Activated T-cell treated with anti-CD3 and anti-CD28 coated beads, Interleukin-2, amount 50 U/mL, for 72 hours (primary cell): ENCODE measurements around the gene STAM2. TPM values are rescaled to one million over a fixed set of nuclear protein-coding genes. Genes with fewer than 3 reads are reported as not detected.
"Not testable (repeated sequence)": the region's sequence is repeated elsewhere in the genome, so short reads cannot be mapped to it uniquely, and the experiment has no call there.

ENCODE experiments used
- ATAC-seq, 2 donors: fragments of 150-1000 bp; cut with Tn5 transposase; replicated peaks in 1 of 2; 2 replicates each; pipeline ENCODE4 v1.10.0; 2021; ENCODE audit warnings: moderate library complexity in 2 of 2, mild to moderate bottlenecking in 1 of 2
- DNase-seq, 2 donors: peaks; one replicate each; pipeline ENCODE4 v3.0.0; 2021 to 2022; ENCODE audit warnings: mixed read lengths in 1 of 2
- H3K27ac Mint-ChIP-seq: one replicate; pipeline ENCODE4 v1.8.0; 2022; ENCODE audit warnings: mild to moderate bottlenecking, moderate library complexity, mixed read lengths
- H3K27me3 Mint-ChIP-seq: one replicate; pipeline ENCODE4 v1.8.0; 2022; ENCODE audit warnings: low read depth, mixed read lengths
- H3K36me3 Mint-ChIP-seq, 2 donors: one replicate each; pipeline ENCODE4 v1.8.0; 2022; ENCODE audit warnings: mixed read lengths in 2 of 2, mild to moderate bottlenecking in 1 of 2; ENCODE audit not compliant: insufficient read depth in 2 of 2
- H3K4me1 Mint-ChIP-seq: one replicate; pipeline ENCODE4 v1.8.0; 2022; ENCODE audit warnings: low read depth, mixed read lengths
- H3K4me3 Mint-ChIP-seq, 2 donors: one replicate each; pipeline ENCODE4 v1.8.0; 2022; ENCODE audit warnings: mild to moderate bottlenecking in 2 of 2, mixed read lengths in 2 of 2, moderate library complexity in 2 of 2
- H3K9me3 Mint-ChIP-seq, 2 donors: one replicate each; pipeline ENCODE4 v1.8.0; 2022; ENCODE audit warnings: mixed read lengths in 2 of 2
- total RNA-seq, 2 donors: library from RNA; stranded (reverse); gene quantifications; one replicate each; pipeline ENCODE4 v1.2.3, GENCODE V29; 2022

STAM2 gene
- total RNA-seq = 10 to 100 TPM; 16.7 to 17.1 TPM

GRCh38 chr2:152175368-152176112, at the start of gene STAM2:
Gene STAM2 (minus strand): TSS chr2:152175763. CDS start chr2:152175642, 121 bp downstream.
- Mint-ChIP-seq H3K9me3 (no peaks in the 10 kb centered on the region), H3K4me3 (peak within 1 kb of the TSS; percentile 98 to 99), H3K27me3 (no peaks in the 10 kb centered on the region)

GRCh38 chr2:152223977-152224376, 48.4 kb upstream of the STAM2 start:
- Mint-ChIP-seq H3K9me3 (no peaks in the 10 kb centered on the region), H3K27ac (no peak overlapping the region), H3K4me1 (no peaks in the 10 kb centered on the region), H3K36me3 (no peaks in the 10 kb centered on the region), H3K27me3 (peaks cover 12% of the 10 kb centered on the region), H3K4me3 (no peak overlapping the region)
- no peak for DNase-seq
- ATAC-seq = no peak

More at GRCh38 chr2:152175368-152176112, at the start of gene STAM2:
- DNase-seq (peak; percentile 91 to 96), ATAC-seq (peak; percentile 86 to 87)
- peaks cover 39% of the 10 kb centered on the region for H3K4me1 Mint-ChIP-seq
- peak within 1 kb of the TSS; percentile 100 for H3K27ac Mint-ChIP-seq
- peaks cover 0 to 2% of the 10 kb centered on the region in 2 donors for H3K36me3 Mint-ChIP-seq

DNA sequence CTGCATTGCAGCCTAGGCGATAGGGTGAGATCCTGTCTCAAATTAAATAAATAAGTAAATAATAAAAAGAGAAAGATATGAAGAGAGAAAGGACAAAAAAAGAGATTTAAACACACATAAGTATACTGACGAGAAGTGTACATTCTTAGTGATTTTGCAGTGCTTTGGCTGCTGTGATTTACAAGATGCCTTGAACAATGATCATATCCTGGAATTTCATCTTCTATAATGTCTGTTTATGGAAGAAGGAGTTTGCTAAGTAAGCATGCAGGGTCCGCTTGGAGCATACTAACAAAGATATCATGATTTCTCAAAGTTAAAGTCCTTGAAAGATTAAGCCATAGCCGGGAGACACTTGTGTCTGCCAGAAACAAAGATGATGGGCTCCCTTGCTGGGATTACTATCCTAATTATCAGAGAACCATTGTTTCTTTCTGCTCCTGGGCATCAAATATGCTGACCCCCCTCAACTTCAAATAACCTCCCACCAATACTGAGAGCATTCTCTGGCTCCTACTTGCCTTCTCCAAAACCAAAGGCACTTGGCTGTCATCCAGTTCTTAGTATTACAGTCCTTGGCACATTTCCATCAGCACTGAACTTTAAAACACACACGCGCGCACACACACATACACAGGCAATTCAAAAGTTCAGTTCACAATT, 47.5 kb upstream of the STAM2 start:
- Mint-ChIP-seq H3K4me1 (no peaks in the 10 kb centered on the region), H3K4me3 (no peak overlapping the region), H3K36me3 (no peaks in the 10 kb centered on the region), H3K27ac (no peak overlapping the region), H3K27me3 (peaks cover 12% of the 10 kb centered on the region), H3K9me3 (no peaks in the 10 kb centered on the region)
- DNase-seq = no peak
- ATAC-seq = no peak

GRCh38 chr2:152221839-152222238, 46.3 kb upstream of the STAM2 start:
- Mint-ChIP-seq H3K9me3 (no peaks in the 10 kb centered on the region), H3K27ac (no peak overlapping the region), H3K36me3 (no peaks in the 10 kb centered on the region), H3K4me3 (no peak overlapping the region), H3K4me1 (no peaks in the 10 kb centered on the region), H3K27me3 (peaks cover 12% of the 10 kb centered on the region)
- DNase-seq = no peak
- no peak for ATAC-seq

- H3K4me3 Mint-ChIP-seq = no peak overlapping the region
- no peaks in the 10 kb centered on the region for H3K27me3 Mint-ChIP-seq
- ATAC-seq = no peak
- DNase-seq = no peak
- H3K9me3 Mint-ChIP-seq = no peaks in the 10 kb centered on the region
- no peaks in the 10 kb centered on the region for H3K4me1 Mint-ChIP-seq
- H3K36me3 Mint-ChIP-seq = no peaks in the 10 kb centered on the region
- H3K27ac Mint-ChIP-seq = no peak overlapping the region
Observed at GRCh38 chr2:152219077-152219828, 43.7 kb upstream of the STAM2 start.

GRCh38 chr2:152201466-152201830, 25.9 kb upstream of the STAM2 start:
- Mint-ChIP-seq H3K36me3 (no peaks in the 10 kb centered on the region), H3K27ac (no peak overlapping the region), H3K27me3 (peaks cover 22% of the 10 kb centered on the region), H3K4me3 (no peak overlapping the region), H3K4me1 (peaks cover 9% of the 10 kb centered on the region), H3K9me3 (no peaks in the 10 kb centered on the region)
- ATAC-seq = no peak
- DNase-seq = no peak

DNA sequence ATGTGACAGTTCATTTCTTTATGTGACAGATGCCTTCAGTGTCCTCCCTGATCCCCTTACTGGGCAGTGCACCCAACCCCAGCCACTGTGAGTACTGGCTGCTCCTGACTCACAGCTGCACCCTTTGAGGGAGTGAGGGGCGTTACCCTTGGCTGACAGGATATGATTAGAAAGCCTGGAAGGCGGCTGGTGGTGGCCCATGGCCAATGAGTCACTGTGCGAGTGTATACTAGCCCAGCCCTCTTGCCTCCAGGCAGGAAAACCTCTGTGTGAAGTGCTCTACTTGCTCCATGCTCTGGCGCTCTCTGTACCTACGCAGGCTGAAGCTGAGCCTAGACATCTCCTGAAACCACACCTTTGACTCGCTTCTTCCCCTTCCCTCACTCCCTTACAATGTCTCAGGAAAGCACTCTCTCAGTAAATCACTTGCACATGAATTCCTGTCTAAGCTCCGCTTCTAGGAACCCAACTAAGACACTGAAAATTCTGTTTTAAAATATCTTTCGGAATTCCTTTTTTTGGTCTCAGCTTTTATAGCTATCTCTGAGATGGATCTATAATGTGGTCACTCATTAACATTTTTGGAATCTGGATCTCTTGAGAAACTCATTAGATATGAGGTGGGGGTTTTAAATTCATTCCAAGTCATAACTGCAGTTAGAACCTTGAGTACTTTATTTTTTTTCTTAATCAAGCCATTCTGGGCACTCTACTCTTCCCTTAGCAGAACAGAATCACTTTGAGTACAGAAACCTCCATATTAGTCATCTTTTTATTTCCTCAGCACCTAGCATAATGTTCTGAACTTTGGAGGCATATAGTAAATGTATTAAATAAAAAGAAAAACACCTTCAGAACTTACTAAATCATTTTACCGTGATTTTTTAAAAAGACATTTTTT, 25.3 kb upstream of the STAM2 start:
- Mint-ChIP-seq H3K27ac (no peak overlapping the region), H3K36me3 (no peaks in the 10 kb centered on the region), H3K4me1 (peaks cover 9% of the 10 kb centered on the region), H3K9me3 (no peaks in the 10 kb centered on the region), H3K27me3 (peaks cover 29% of the 10 kb centered on the region), H3K4me3 (no peak overlapping the region)
- DNase-seq (peak; percentile 38 to 44), ATAC-seq (peak; percentile 96 to 99)

GRCh38 chr2:152200101-152200500, 24.5 kb upstream of the STAM2 start:
- Mint-ChIP-seq H3K4me1 (peaks cover 9% of the 10 kb centered on the region), H3K27ac (no peak overlapping the region)

GRCh38 chr2:152198499-152198898, 22.9 kb upstream of the STAM2 start:
- Mint-ChIP-seq H3K4me3 (no peak overlapping the region), H3K36me3 (no peaks in the 10 kb centered on the region), H3K27me3 (peaks cover 38% of the 10 kb centered on the region), H3K4me1 (peaks cover 9% of the 10 kb centered on the region), H3K27ac (no peak overlapping the region), H3K9me3 (no peaks in the 10 kb centered on the region)
- no peak for DNase-seq
- ATAC-seq = no peak

More at GRCh38 chr2:152200101-152200500, 24.5 kb upstream of the STAM2 start:
- H3K27me3 Mint-ChIP-seq = peaks cover 35% of the 10 kb centered on the region
- H3K9me3 Mint-ChIP-seq = no peaks in the 10 kb centered on the region
- DNase-seq (no peak), ATAC-seq (no peak)
- no peaks in the 10 kb centered on the region for H3K36me3 Mint-ChIP-seq
- H3K4me3 Mint-ChIP-seq = no peak overlapping the region

GRCh38 chr2:152197508-152198284, 22.1 kb upstream of the STAM2 start:
- peaks cover 42% of the 10 kb centered on the region for H3K27me3 Mint-ChIP-seq
- H3K36me3 Mint-ChIP-seq, DNase-seq, H3K4me1 Mint-ChIP-seq, ATAC-seq, H3K4me3 Mint-ChIP-seq, H3K9me3 Mint-ChIP-seq, H3K27ac Mint-ChIP-seq: not testable (repeated sequence)

DNA sequence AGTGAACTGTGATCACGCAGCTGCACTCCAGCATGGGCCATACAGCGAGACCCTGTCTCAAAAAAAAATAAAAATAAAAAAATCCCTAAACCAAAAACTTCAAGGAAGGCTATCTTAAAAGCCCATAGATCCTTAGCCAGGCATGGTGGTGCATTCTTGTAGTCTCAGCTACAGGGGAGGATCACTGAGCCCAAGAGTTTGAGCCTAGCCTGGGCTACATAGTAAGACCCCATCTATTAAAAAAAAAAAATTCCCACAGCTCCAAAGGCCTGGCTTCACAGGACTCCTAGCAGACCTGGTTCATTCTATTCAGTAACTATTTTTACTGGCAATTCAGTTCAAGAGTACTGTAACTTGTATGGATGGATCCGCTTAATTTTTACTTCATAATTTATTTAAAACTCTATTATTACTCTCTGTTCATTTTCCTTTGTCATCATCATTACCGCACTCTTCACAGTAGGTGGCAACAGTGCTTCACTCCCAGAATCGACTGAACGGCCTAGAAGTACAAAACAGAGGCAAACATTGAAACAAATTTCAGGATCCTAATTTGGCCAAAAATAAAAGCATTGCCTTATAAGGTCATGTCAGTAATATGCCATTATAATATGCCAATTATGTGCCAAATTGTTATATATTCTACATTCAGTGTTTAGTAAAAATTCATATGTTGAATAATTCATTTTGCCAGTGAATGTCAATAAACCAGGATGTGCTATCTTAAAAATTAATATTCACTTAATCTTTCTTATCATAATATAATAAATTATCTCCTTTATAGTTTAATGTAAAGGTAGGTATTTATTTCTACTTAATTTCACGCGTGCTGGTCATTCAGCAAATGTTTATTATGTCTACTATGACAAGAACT, 14.3 kb upstream of the STAM2 start:
- H3K27me3 Mint-ChIP-seq = peaks cover 23% of the 10 kb centered on the region
- H3K9me3 Mint-ChIP-seq = no peaks in the 10 kb centered on the region
- ATAC-seq = peak; percentile 41 to 50
- peaks cover 2 to 5% of the 10 kb centered on the region in 2 donors for H3K36me3 Mint-ChIP-seq
- no peak overlapping the region for H3K27ac Mint-ChIP-seq
- peak in 1 of 2 donors; percentile 19 for DNase-seq
- H3K4me1 Mint-ChIP-seq = peaks cover 4% of the 10 kb centered on the region
- H3K4me3 Mint-ChIP-seq = no peak overlapping the region
